ENCODE measurements around the gene LRRC74A. TPM values are rescaled to one million over a fixed set of nuclear protein-coding genes. Genes with fewer than 3 reads are reported as not detected.

LRRC74A gene
- total RNA-seq, 2 experiments from 2014 or later: not detected

GRCh38 chr14:76828339-76829012 lies 2.3 kb downstream of the LRRC74A start:
- H3K36me3 Mint-ChIP-seq: no peaks in the 10 kb centered on the region
- H3K4me1 Mint-ChIP-seq: no peaks in the 10 kb centered on the region
- H3K9me3 Mint-ChIP-seq: no peaks in the 10 kb centered on the region
- H3K27ac Mint-ChIP-seq: no peak overlapping the region
- H3K4me3 Mint-ChIP-seq: no peak overlapping the region
- H3K27me3 Mint-ChIP-seq: no peaks in the 10 kb centered on the region
- no peak for DNase-seq

GRCh38 chr14:76829013-76829365 lies 2.8 kb downstream of the LRRC74A start:
- H3K36me3 Mint-ChIP-seq: no peaks in the 10 kb centered on the region

GRCh38 chr14:76829650-76830421 lies 3.6 kb downstream of the LRRC74A start:
- H3K4me3 Mint-ChIP-seq: no peak overlapping the region
- H3K36me3 Mint-ChIP-seq: no peaks in the 10 kb centered on the region

More at GRCh38 chr14:76829013-76829365, 2.8 kb downstream of the LRRC74A start:
- no peak overlapping the region for H3K27ac Mint-ChIP-seq
- no peaks in the 10 kb centered on the region for H3K9me3 Mint-ChIP-seq
- no peak overlapping the region for H3K4me3 Mint-ChIP-seq
- no peak for DNase-seq
- H3K4me1 Mint-ChIP-seq: no peaks in the 10 kb centered on the region
- no peaks in the 10 kb centered on the region for H3K27me3 Mint-ChIP-seq

GRCh38 chr14:76830556-76830955 lies 4.3 kb downstream of the LRRC74A start:
- Mint-ChIP-seq H3K27me3 (peaks cover 4% of the 10 kb centered on the region), H3K4me3 (no peak overlapping the region), H3K27ac (no peak overlapping the region), H3K36me3 (no peaks in the 10 kb centered on the region), H3K9me3 (no peaks in the 10 kb centered on the region), H3K4me1 (no peaks in the 10 kb centered on the region)
- DNase-seq: no peak

More at GRCh38 chr14:76829650-76830421, 3.6 kb downstream of the LRRC74A start:
- DNase-seq: no peak
- Mint-ChIP-seq H3K27me3 (peaks cover 4% of the 10 kb centered on the region), H3K9me3 (no peaks in the 10 kb centered on the region), H3K27ac (no peak overlapping the region), H3K4me1 (no peaks in the 10 kb centered on the region)

- no peaks in the 10 kb centered on the region for H3K4me1 Mint-ChIP-seq
- H3K9me3 Mint-ChIP-seq: no peaks in the 10 kb centered on the region
- H3K27me3 Mint-ChIP-seq: peaks cover 4% of the 10 kb centered on the region
- H3K36me3 Mint-ChIP-seq: no peaks in the 10 kb centered on the region
- H3K27ac Mint-ChIP-seq: no peak overlapping the region
- no peak overlapping the region for H3K4me3 Mint-ChIP-seq
- DNase-seq: no peak
Observed at GRCh38 chr14:76832503-76832988, 6.3 kb downstream of the LRRC74A start.

- DNase-seq: no peak
- Mint-ChIP-seq H3K36me3 (no peaks in the 10 kb centered on the region), H3K9me3 (no peaks in the 10 kb centered on the region), H3K27me3 (peaks cover 4% of the 10 kb centered on the region), H3K4me1 (no peaks in the 10 kb centered on the region), H3K27ac (no peak overlapping the region), H3K4me3 (no peak overlapping the region)
Observed at GRCh38 chr14:76833011-76833410, 6.8 kb downstream of the LRRC74A start.

- no peaks in the 10 kb centered on the region for H3K9me3 Mint-ChIP-seq
- no peak overlapping the region for H3K4me3 Mint-ChIP-seq
- H3K4me1 Mint-ChIP-seq: no peaks in the 10 kb centered on the region
- H3K36me3 Mint-ChIP-seq: no peaks in the 10 kb centered on the region
- H3K27me3 Mint-ChIP-seq: peaks cover 8% of the 10 kb centered on the region
- no peak overlapping the region for H3K27ac Mint-ChIP-seq
- DNase-seq: no peak
Observed at GRCh38 chr14:76834241-76834661, 8.0 kb downstream of the LRRC74A start.

- Mint-ChIP-seq H3K27me3 (peaks cover 12% of the 10 kb centered on the region), H3K36me3 (no peaks in the 10 kb centered on the region), H3K4me1 (no peaks in the 10 kb centered on the region), H3K27ac (no peak overlapping the region), H3K9me3 (no peaks in the 10 kb centered on the region), H3K4me3 (no peak overlapping the region)
- DNase-seq: no peak
Observed at GRCh38 chr14:76836029-76836630, 9.9 kb downstream of the LRRC74A start.

GRCh38 chr14:76837524-76837923 lies 11.3 kb downstream of the LRRC74A start:
- Mint-ChIP-seq H3K9me3 (no peaks in the 10 kb centered on the region), H3K27me3 (peaks cover 15% of the 10 kb centered on the region), H3K4me3 (no peak overlapping the region), H3K4me1 (no peaks in the 10 kb centered on the region), H3K27ac (no peak overlapping the region), H3K36me3 (no peaks in the 10 kb centered on the region)
- DNase-seq: no peak

- H3K27me3 Mint-ChIP-seq: peaks cover 23% of the 10 kb centered on the region
- H3K4me1 Mint-ChIP-seq: peaks cover 9% of the 10 kb centered on the region
- DNase-seq: no peak
- H3K4me3 Mint-ChIP-seq: no peak overlapping the region
- peaks cover 3% of the 10 kb centered on the region for H3K36me3 Mint-ChIP-seq
- H3K9me3 Mint-ChIP-seq: no peaks in the 10 kb centered on the region
- H3K27ac Mint-ChIP-seq: no peak overlapping the region
Observed at GRCh38 chr14:76842414-76842813, 16.2 kb downstream of the LRRC74A start.

GRCh38 chr14:76844223-76844622 lies 18.0 kb downstream of the LRRC74A start:
- H3K9me3 Mint-ChIP-seq: no peaks in the 10 kb centered on the region
- H3K27ac Mint-ChIP-seq: peak overlapping the region; percentile 65
- H3K27me3 Mint-ChIP-seq: peaks cover 19% of the 10 kb centered on the region
- peaks cover 9% of the 10 kb centered on the region for H3K4me1 Mint-ChIP-seq
- DNase-seq: peak; percentile 66
- no peak overlapping the region for H3K4me3 Mint-ChIP-seq
- H3K36me3 Mint-ChIP-seq: peaks cover 3% of the 10 kb centered on the region

- no peaks in the 10 kb centered on the region for H3K9me3 Mint-ChIP-seq
- peaks cover 3% of the 10 kb centered on the region for H3K36me3 Mint-ChIP-seq
- DNase-seq: no peak
- H3K4me1 Mint-ChIP-seq: peaks cover 9% of the 10 kb centered on the region
- peaks cover 15% of the 10 kb centered on the region for H3K27me3 Mint-ChIP-seq
- H3K4me3 Mint-ChIP-seq: no peak overlapping the region
- H3K27ac Mint-ChIP-seq: no peak overlapping the region
Observed at GRCh38 chr14:76846331-76847047, 20.3 kb downstream of the LRRC74A start.

- no peaks in the 10 kb centered on the region for H3K9me3 Mint-ChIP-seq
- H3K36me3 Mint-ChIP-seq: peaks cover 3% of the 10 kb centered on the region
- H3K27me3 Mint-ChIP-seq: peaks cover 8% of the 10 kb centered on the region
- no peak overlapping the region for H3K27ac Mint-ChIP-seq
- H3K4me3 Mint-ChIP-seq: no peak overlapping the region
- peaks cover 9% of the 10 kb centered on the region for H3K4me1 Mint-ChIP-seq
- no peak for DNase-seq
Observed at GRCh38 chr14:76848879-76849278, 22.7 kb downstream of the LRRC74A start.

- Mint-ChIP-seq H3K4me3 (no peak overlapping the region), H3K4me1 (no peaks in the 10 kb centered on the region), H3K36me3 (no peaks in the 10 kb centered on the region), H3K27me3 (peaks cover 3% of the 10 kb centered on the region), H3K27ac (no peak overlapping the region), H3K9me3 (no peaks in the 10 kb centered on the region)
- no peak for DNase-seq
Observed at GRCh38 chr14:76855066-76855465, 28.9 kb downstream of the LRRC74A start.

- Mint-ChIP-seq H3K27me3 (peaks cover 3% of the 10 kb centered on the region), H3K4me3 (no peak overlapping the region), H3K27ac (no peak overlapping the region), H3K9me3 (no peaks in the 10 kb centered on the region), H3K4me1 (no peaks in the 10 kb centered on the region), H3K36me3 (no peaks in the 10 kb centered on the region)
- no peak for DNase-seq
Observed at GRCh38 chr14:76856769-76857168, 30.6 kb downstream of the LRRC74A start.
